A549 (cell line): ENCODE results near the gene TRAK1. TPM values are rescaled to one million over a fixed set of nuclear protein-coding genes. Genes with fewer than 3 reads are reported as not detected.

Experiments used
- ATAC-seq, 2 experiments: fragments of 200-7000 bp in 1 of 2; fragments of >200 bp in 1 of 2; cut with Nextera tagmentation in 1 of 2; cut with Tn5 transposase in 1 of 2; 3 replicates each; pipeline versions ENCODE4 v1.8.0 to v1.9.1; 2018 to 2020; ENCODE audit warnings: mild to moderate bottlenecking in 1 of 2, moderate library complexity in 1 of 2
- CTCF ChIA-PET: fragments of 300-600 bp; sonication (Branson Sonifier 250); formaldehyde crosslinking; extraction: SDS; loops from one replicate; lab custom pipeline; 2021; ENCODE audit warnings: antibody characterized with exemption, inconsistent platforms; lab: Yijun Ruan, JAX
- POLR2A ChIA-PET: fragments of 350-600 bp; formaldehyde crosslinking; extraction: SDS; loops from one replicate; lab custom pipeline; 2021; ENCODE audit warnings: antibody characterized with exemption, inconsistent platforms; lab: Yijun Ruan, JAX
- DNase-seq, 2 experiments: peaks; one replicate each; pipeline versions ENCODE4 v3.0.0 to v3.0.0-alpha.2; 2011 to 2016; ENCODE audit warnings: low read depth in 1 of 2, low spot score in 1 of 2
- FAIRE-seq: peaks from 2 replicates; lab custom pipeline; 2011; peaks lifted over from hg19 to GRCh38; lab: Jason Lieb, UNC
- H3K27ac ChIP-seq, 2 experiments: fragments of >200 bp; sonication (Bioruptor Twin); formaldehyde crosslinking; 3 replicates each; pipeline ENCODE4 v1.5.1; 2016 to 2017
- H3K4me1 ChIP-seq: fragments of >200 bp; sonication (Bioruptor Twin); formaldehyde crosslinking; 3 replicates; pipeline ENCODE4 v1.6.1; 2016
- H3K4me2 ChIP-seq: fragments of >200 bp; sonication (Bioruptor Twin); formaldehyde crosslinking; 3 replicates; pipeline ENCODE4 v1.6.1; 2016
- H3K4me3 ChIP-seq: fragments of >200 bp; sonication (Bioruptor Twin); formaldehyde crosslinking; 3 replicates; pipeline ENCODE4 v1.5.1; 2016
- H3K9me3 ChIP-seq: fragments of >200 bp; sonication (Bioruptor Twin); formaldehyde crosslinking; 3 replicates; pipeline ENCODE4 v1.6.1; 2016
- BHLHE40 ChIP-seq: IDR thresholded peaks from 2 replicates; pipeline ENCODE4 v1.6.1; 2012; ENCODE audit warnings: low read depth, low read length, inconsistent platforms
- CBX2 ChIP-seq: fragments of 200-600 bp; sonication (generic); IDR thresholded peaks from 2 replicates; pipeline ENCODE4 v1.6.1; 2016; ENCODE audit warnings: low read depth, mild to moderate bottlenecking, borderline replicate concordance
- EHF ChIP-seq: fragments of 250-450 bp; sonication (Bioruptor Pico); IDR thresholded peaks from 2 replicates; pipeline ENCODE4 v1.5.0; 2020; ENCODE audit warnings: mild to moderate bottlenecking
- FOSL2 ChIP-seq, 2 experiments: fragments of 450-650 bp in 1 of 2; fragments of >200 bp in 1 of 2; sonication (Bioruptor Twin) in 1 of 2; formaldehyde crosslinking; IDR thresholded peaks; 2 replicates each; pipeline versions ENCODE4 v1.5.0 to v1.6.1; 2016 to 2020; ENCODE audit warnings: mild to moderate bottlenecking in 1 of 2, moderate library complexity in 1 of 2
- FOXS1 ChIP-seq: fragments of 250-450 bp; sonication (Bioruptor Pico); IDR thresholded peaks from 2 replicates; pipeline ENCODE4 v1.5.0; 2020; ENCODE audit warnings: mild to moderate bottlenecking, moderate library complexity
- GATA3 ChIP-seq: IDR thresholded peaks from 2 replicates; pipeline ENCODE4 v1.6.1; 2012; ENCODE audit warnings: borderline replicate concordance
- HOXB13 ChIP-seq: fragments of 250-450 bp; sonication (Bioruptor Pico); IDR thresholded peaks from 2 replicates; pipeline ENCODE4 v1.5.0; 2020; ENCODE audit warnings: low read depth, mild to moderate bottlenecking, moderate library complexity
- HOXB5 ChIP-seq: fragments of 250-450 bp; sonication (Bioruptor Pico); IDR thresholded peaks from 2 replicates; pipeline ENCODE4 v1.5.0; 2020; ENCODE audit warnings: mild to moderate bottlenecking, moderate library complexity
- JUN ChIP-seq, 2 experiments: fragments of >200 bp; sonication (Bioruptor Twin); formaldehyde crosslinking; IDR thresholded peaks; 2 replicates in 1 of 2; 3 replicates in 1 of 2; pipeline ENCODE4 v1.6.1; 2016 to 2017
- MAFK ChIP-seq: fragments of 450-650 bp; IDR thresholded peaks from 2 replicates; pipeline ENCODE4 v1.6.1; 2014; ENCODE audit not compliant: partially characterized antibody
- MYC ChIP-seq: IDR thresholded peaks from 2 replicates; pipeline ENCODE4 v1.6.1; 2012; ENCODE audit warnings: mild to moderate bottlenecking, inconsistent platforms, low read length, improper control_type of control experiment, borderline replicate concordance
- NPAS2 ChIP-seq: fragments of 250-450 bp; sonication (Bioruptor Pico); IDR thresholded peaks from 2 replicates; pipeline ENCODE4 v1.8.0; 2022; ENCODE audit warnings: mild to moderate bottlenecking, moderate library complexity, borderline replicate concordance
- PHF8 ChIP-seq: fragments of 200-600 bp; sonication (generic); IDR thresholded peaks from 2 replicates; pipeline ENCODE4 v1.6.1; 2016; ENCODE audit warnings: low read depth, mild to moderate bottlenecking, antibody characterized with exemption, moderate library complexity, borderline replicate concordance
- POLR2AphosphoS2 ChIP-seq: conservative IDR thresholded peaks from 2 replicates; pipeline ENCODE4 v1.6.1; 2012; ENCODE audit warnings: low read length, improper control_type of control experiment, inconsistent platforms
- RAD21 ChIP-seq, 2 experiments: fragments of >200 bp in 1 of 2; sonication (Bioruptor Twin) in 1 of 2; formaldehyde crosslinking in 1 of 2; IDR thresholded peaks in 1 of 2; conservative IDR thresholded peaks in 1 of 2; 2 replicates in 1 of 2; 3 replicates in 1 of 2; pipeline ENCODE4 v1.6.1; 2012 to 2018; ENCODE audit warnings: inconsistent platforms in 1 of 2
- RFX5 ChIP-seq: fragments of 450-650 bp; IDR thresholded peaks from 2 replicates; pipeline ENCODE4 v1.7.1; 2014; ENCODE audit warnings: antibody characterized with exemption, mild to moderate bottlenecking, moderate library complexity
- TFCP2L1 ChIP-seq: fragments of 250-450 bp; sonication (Bioruptor Pico); IDR thresholded peaks from 2 replicates; pipeline ENCODE4 v1.5.0; 2021; ENCODE audit warnings: mild to moderate bottlenecking
- TP53 ChIP-seq: fragments of 250-450 bp; sonication (Bioruptor Pico); IDR thresholded peaks from 2 replicates; pipeline ENCODE4 v1.5.0; 2021; ENCODE audit warnings: mild to moderate bottlenecking, moderate library complexity
- ZC3H11A ChIP-seq: fragments of 450-650 bp; IDR thresholded peaks from 2 replicates; pipeline ENCODE4 v1.6.1; 2014; ENCODE audit warnings: antibody characterized with exemption, mild to moderate bottlenecking
- WGBS: methylation state at CpG from one replicate; pipeline ENCODE4 v1.1.6; 2017; ENCODE audit errors: missing lambda C conversion rate; 5-methylcytosine and 5-hydroxymethylcytosine counted together
- polyA plus RNA-seq, 4 experiments: library from polyadenylated mRNA; depleted of rRNA in 3 of 4; stranded (reverse); fragments of >200 nt; fragmentation: RNase III in 1 of 4; extraction: RNeasy Plus Mini Kit Qiagen cat#74134 plus additional on column Dnase treatment in 1 of 4; gene quantifications; 2 replicates in 3 of 4; 3 replicates in 1 of 4; pipeline ENCODE4 v1.2.3, GENCODE V29; 2011 to 2017
- TF ChIP-seq, protein P1 (sequence below): fragments of >200 bp; sonication (Bioruptor Twin); formaldehyde crosslinking; IDR thresholded peaks from 3 replicates; pipeline ENCODE4 v1.6.1; 2016
- TF ChIP-seq, protein P2 (sequence below): fragments of 150-350 bp; IDR thresholded peaks from 2 replicates; pipeline ENCODE4 v1.6.1; 2014; ENCODE audit warnings: low read depth, mild to moderate bottlenecking, low read length
- TF ChIP-seq, protein P3 (sequence below): IDR thresholded peaks from 2 replicates; pipeline ENCODE4 v1.6.1; 2012
- TF ChIP-seq, protein P4 (sequence below): fragments of >200 bp; sonication (Bioruptor Twin); formaldehyde crosslinking; IDR thresholded peaks from 3 replicates; pipeline ENCODE4 v1.5.1; 2016

The TRAK1 gene
- polyA plus RNA-seq, 2 of the 4 experiments (the other 2 are of a cell fraction): 12.2 to 22.3 TPM

DNA sequence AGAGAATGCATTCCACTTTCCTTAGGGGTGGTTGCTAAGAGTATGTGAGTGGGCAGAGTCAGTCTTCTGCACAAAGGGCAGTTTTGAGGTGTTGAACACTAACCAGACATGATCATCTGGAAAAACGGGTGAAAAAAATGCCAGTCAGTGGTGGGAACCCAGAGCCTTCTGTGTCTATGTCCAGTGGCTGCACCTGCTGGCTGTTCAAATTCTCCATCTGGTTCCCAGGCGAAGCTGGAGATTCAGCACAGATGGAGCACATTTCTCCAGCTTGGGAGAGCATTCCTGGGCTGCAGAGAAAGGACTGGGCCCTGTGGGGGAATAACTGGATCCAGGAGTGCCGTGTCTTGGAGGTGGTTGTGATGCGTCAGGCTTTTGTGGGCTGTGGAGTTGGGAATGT, 74.1 kb downstream of the TRAK1 start (continued):
- no peak for TF ChIP-seq PHF8
- no peak for TF ChIP-seq TFCP2L1 (CRISPR knock-in tag)
- TF ChIP-seq HOXB13 (CRISPR knock-in tag): no peak
- TF ChIP-seq ZC3H11A: no peak
- TF ChIP-seq, protein P1, sequence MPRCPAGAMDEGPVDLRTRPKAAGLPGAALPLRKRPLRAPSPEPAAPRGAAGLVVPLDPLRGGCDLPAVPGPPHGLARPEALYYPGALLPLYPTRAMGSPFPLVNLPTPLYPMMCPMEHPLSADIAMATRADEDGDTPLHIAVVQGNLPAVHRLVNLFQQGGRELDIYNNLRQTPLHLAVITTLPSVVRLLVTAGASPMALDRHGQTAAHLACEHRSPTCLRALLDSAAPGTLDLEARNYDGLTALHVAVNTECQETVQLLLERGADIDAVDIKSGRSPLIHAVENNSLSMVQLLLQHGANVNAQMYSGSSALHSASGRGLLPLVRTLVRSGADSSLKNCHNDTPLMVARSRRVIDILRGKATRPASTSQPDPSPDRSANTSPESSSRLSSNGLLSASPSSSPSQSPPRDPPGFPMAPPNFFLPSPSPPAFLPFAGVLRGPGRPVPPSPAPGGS: no peak
- no peak for TF ChIP-seq MYC
- no peak for TF ChIP-seq HOXB5 (CRISPR knock-in tag)
- TF ChIP-seq FOXS1: no peak
- no peak for TF ChIP-seq MAFK

DNA sequence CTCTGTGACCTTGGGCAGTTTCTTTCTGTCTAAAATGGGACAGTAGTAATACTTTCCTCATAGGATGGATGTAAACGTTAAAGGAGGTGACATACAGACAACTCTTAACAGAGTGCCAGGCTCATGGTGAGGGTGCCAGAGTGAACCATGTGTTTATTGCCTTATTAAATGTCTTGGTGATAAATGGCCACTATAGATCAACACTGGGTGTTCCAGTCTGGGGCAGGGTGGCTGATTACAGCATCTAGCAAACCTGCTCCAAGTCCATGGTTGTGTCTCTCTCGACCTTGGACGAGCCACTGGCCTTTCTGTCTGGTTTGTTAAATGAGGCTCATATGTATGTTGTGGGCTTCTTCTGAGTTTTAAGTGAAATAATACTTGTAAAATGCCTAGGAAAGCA, 75.1 kb downstream of the TRAK1 start:
- Histone ChIP-seq H3K4me2 (no peak overlapping the region), H3K9me3 (no peaks in the 10 kb centered on the region), H3K27ac (no peak overlapping the region), H3K4me3 (no peak overlapping the region), H3K4me1 (peaks cover 20% of the 10 kb centered on the region)
- DNase-seq: no peak
- TF ChIP-seq, protein P2, sequence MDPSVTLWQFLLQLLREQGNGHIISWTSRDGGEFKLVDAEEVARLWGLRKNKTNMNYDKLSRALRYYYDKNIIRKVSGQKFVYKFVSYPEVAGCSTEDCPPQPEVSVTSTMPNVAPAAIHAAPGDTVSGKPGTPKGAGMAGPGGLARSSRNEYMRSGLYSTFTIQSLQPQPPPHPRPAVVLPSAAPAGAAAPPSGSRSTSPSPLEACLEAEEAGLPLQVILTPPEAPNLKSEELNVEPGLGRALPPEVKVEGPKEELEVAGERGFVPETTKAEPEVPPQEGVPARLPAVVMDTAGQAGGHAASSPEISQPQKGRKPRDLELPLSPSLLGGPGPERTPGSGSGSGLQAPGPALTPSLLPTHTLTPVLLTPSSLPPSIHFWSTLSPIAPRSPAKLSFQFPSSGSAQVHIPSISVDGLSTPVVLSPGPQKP: no peak
- TF ChIP-seq POLR2AphosphoS2 (no peak), FOSL2 (IDR thresholded peaks at IDR 0.05) (no peak), FOSL2 (CRISPR knock-in tag; IDR thresholded peaks at IDR 0.05) (no peak), CBX2 (no peak), MYC (no peak)
- TF ChIP-seq, protein P3, sequence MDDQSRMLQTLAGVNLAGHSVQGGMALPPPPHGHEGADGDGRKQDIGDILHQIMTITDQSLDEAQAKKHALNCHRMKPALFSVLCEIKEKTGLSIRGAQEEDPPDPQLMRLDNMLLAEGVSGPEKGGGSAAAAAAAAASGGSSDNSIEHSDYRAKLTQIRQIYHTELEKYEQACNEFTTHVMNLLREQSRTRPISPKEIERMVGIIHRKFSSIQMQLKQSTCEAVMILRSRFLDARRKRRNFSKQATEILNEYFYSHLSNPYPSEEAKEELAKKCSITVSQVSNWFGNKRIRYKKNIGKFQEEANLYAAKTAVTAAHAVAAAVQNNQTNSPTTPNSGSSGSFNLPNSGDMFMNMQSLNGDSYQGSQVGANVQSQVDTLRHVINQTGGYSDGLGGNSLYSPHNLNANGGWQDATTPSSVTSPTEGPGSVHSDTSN: no peak
- WGBS: 70% methylated on average over 3 of the region's 3 CpGs
- FAIRE-seq: no peak
- ChIA-PET CTCF (interaction anchor here (0.7 kb wide), 1 partner anchor 47 kb away, joined by 3 read pairs; no protein-coding TSS in a partner anchor), POLR2A (no interaction called here)
- no peak for ATAC-seq

DNA sequence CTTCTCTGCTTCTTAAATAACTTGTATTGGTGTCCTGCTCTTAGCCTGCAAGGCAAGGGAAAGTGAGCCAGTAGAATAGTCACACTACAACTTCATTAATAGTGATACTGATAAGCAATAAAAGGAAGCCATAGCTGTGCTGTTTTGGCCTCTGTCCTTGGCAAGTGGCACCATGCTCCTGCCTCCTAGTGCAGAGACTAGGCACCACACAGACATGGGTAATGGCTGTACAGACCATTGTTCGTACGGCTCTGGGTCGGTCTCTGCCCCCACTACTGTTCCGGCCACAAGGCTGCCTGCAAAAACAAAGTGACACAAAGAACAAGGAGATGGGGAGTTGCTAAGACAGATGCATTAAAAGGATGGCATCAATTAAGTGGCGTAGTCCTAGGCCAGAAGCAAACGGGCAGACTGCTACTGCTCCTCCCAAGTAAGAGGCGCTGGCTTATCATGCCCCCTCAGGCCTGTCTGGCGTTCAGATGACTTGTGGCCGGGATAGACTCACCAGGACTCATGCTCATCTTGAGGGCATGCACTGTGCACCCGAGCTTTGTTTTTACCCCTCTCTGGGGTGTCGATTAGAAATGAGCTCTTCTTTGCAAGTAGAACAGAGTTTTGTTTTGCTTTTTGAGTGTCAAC, 75.6 kb downstream of the TRAK1 start:
- Histone ChIP-seq H3K9me3 (no peaks in the 10 kb centered on the region), H3K4me3 (no peak overlapping the region), H3K27ac (no peak overlapping the region), H3K4me2 (no peak overlapping the region), H3K4me1 (peaks cover 15% of the 10 kb centered on the region)
- CTCF ChIA-PET: no interaction called here
- FAIRE-seq: no peak
- 92% methylated on average over 8 of the region's 11 CpGs for WGBS
- no peak for DNase-seq
- POLR2A ChIA-PET: no interaction called here
- ATAC-seq: no peak; a peak in 1 of 6 replicates
- TF ChIP-seq FOXS1: no peak
- TF ChIP-seq, protein P1: no peak
- no peak for TF ChIP-seq EHF
- TF ChIP-seq POLR2AphosphoS2: no peak
- TF ChIP-seq HOXB5 (CRISPR knock-in tag): no peak
- no peak for TF ChIP-seq RAD21 (conservative IDR thresholded peaks at IDR 0.05 in 1 of 2, IDR thresholded peaks at IDR 0.05 in 1 of 2)
- no peak for TF ChIP-seq PHF8
- TF ChIP-seq JUN (IDR thresholded peaks at IDR 0.05): no peak
- TF ChIP-seq RFX5: no peak
- TF ChIP-seq CBX2: no peak
- TF ChIP-seq, protein P4, sequence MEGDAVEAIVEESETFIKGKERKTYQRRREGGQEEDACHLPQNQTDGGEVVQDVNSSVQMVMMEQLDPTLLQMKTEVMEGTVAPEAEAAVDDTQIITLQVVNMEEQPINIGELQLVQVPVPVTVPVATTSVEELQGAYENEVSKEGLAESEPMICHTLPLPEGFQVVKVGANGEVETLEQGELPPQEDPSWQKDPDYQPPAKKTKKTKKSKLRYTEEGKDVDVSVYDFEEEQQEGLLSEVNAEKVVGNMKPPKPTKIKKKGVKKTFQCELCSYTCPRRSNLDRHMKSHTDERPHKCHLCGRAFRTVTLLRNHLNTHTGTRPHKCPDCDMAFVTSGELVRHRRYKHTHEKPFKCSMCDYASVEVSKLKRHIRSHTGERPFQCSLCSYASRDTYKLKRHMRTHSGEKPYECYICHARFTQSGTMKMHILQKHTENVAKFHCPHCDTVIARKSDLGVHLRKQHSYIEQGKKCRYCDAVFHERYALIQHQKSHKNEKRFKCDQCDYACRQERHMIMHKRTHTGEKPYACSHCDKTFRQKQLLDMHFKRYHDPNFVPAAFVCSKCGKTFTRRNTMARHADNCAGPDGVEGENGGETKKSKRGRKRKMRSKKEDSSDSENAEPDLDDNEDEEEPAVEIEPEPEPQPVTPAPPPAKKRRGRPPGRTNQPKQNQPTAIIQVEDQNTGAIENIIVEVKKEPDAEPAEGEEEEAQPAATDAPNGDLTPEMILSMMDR: no peak
- TF ChIP-seq NPAS2 (CRISPR knock-in tag): no peak
- TF ChIP-seq BHLHE40: no peak
- no peak for TF ChIP-seq TP53
- TF ChIP-seq GATA3: no peak
- TF ChIP-seq, protein P3: no peak
- TF ChIP-seq, protein P2: no peak
